Astrocyte of the cerebellum (primary cell): ENCODE data around the gene USP30.

Experiments
- DNase-seq: peaks from one replicate; pipeline ENCODE4 v3.0.0-alpha.2; 2011; ENCODE audit warnings: low read depth
- H3K4me3 ChIP-seq: 2 replicates; pipeline ENCODE4 v1.5.1; 2011; ENCODE audit warnings: mild to moderate bottlenecking, low read depth, low read length, moderate library complexity
- in situ Hi-C: cut with HindIII; loops from 2 replicates; pipeline ENCODE4 v1.10.0; 2017; ENCODE audit warnings: low sequenced_read_pairs
- TF ChIP-seq, protein P1 (sequence below): IDR thresholded peaks from 2 replicates; pipeline ENCODE4 v1.5.1; 2012; ENCODE audit warnings: low read length, low read depth, moderate library complexity, mild to moderate bottlenecking; ENCODE audit errors: missing control alignments

The USP30 gene, protein sequence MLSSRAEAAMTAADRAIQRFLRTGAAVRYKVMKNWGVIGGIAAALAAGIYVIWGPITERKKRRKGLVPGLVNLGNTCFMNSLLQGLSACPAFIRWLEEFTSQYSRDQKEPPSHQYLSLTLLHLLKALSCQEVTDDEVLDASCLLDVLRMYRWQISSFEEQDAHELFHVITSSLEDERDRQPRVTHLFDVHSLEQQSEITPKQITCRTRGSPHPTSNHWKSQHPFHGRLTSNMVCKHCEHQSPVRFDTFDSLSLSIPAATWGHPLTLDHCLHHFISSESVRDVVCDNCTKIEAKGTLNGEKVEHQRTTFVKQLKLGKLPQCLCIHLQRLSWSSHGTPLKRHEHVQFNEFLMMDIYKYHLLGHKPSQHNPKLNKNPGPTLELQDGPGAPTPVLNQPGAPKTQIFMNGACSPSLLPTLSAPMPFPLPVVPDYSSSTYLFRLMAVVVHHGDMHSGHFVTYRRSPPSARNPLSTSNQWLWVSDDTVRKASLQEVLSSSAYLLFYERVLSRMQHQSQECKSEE

DNA sequence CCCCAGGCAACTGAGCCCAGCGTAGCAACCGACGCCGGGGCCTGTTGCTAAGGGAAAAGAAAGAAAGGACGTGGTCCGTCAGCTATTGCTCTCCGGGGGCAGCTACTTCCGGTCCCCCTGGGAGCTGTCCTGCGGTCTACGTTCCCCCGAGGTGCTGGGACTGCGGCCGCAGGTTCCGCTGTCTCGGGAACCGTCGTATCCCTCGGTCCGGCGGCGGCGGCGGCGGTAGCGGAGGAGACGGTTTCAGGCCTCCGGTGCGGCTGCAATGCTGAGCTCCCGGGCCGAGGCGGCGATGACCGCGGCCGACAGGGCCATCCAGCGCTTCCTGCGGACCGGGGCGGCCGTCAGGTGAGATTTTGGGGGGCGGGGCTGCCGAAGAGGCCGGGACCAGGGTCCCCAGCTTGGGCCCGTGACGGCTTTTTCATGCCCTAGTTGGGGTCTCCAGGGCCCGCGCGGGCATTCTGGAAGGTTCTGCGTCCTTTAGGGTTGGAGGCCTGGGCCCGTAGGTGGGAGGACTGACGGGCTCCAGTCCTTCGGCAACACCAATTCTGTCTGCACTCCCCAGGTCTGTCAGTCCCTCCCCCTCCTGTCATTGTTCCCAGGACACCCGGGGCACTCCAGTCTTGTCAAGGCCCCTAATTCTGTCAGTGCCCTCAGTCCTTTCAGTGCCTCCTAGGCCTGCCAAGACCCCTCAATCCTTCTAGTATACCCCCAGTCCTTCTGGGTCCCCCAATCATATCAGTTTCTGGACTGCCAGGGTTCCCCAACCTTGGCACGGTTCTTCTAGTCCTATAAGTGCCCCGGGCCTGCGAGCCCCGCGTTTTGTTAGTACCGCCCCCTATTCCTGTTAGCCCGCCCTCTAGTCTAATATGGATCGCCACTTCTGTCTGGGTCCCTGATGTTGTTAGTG lies at the start of gene USP30:
Gene USP30 (plus strand): TSS at position 163 of the 910 bp plus-strand sequence. CDS start 103 bp downstream, at position 266.
- TF ChIP-seq, protein P1, sequence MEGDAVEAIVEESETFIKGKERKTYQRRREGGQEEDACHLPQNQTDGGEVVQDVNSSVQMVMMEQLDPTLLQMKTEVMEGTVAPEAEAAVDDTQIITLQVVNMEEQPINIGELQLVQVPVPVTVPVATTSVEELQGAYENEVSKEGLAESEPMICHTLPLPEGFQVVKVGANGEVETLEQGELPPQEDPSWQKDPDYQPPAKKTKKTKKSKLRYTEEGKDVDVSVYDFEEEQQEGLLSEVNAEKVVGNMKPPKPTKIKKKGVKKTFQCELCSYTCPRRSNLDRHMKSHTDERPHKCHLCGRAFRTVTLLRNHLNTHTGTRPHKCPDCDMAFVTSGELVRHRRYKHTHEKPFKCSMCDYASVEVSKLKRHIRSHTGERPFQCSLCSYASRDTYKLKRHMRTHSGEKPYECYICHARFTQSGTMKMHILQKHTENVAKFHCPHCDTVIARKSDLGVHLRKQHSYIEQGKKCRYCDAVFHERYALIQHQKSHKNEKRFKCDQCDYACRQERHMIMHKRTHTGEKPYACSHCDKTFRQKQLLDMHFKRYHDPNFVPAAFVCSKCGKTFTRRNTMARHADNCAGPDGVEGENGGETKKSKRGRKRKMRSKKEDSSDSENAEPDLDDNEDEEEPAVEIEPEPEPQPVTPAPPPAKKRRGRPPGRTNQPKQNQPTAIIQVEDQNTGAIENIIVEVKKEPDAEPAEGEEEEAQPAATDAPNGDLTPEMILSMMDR = no peak
- peak within 1 kb of the TSS; percentile 82 for H3K4me3 ChIP-seq
- in situ Hi-C loops = no loop called here
- peak; percentile 69 for DNase-seq

DNA sequence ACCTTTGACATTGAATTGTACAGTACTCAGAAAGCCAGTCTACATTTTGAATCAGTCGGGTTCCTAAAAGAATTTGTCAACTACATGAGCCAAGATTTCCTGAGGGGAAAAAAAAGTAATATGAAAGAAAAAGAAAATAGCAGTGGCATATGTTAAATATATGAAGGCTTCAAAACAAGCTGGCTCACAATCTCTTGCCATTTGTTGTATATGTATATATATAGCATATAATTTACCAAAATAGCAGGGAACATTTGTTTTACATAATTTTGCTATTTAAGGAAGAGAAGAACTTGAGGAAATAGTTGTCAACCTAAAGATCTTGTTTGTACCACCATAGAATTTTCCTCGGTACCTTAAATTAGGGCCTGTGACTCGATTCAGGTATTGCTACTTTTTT lies 48.4 kb upstream of the USP30 start:
- in situ Hi-C loops = no loop called here
- TF ChIP-seq, protein P1 = no peak
- H3K4me3 ChIP-seq = no peak overlapping the region
- DNase-seq = no peak

DNA sequence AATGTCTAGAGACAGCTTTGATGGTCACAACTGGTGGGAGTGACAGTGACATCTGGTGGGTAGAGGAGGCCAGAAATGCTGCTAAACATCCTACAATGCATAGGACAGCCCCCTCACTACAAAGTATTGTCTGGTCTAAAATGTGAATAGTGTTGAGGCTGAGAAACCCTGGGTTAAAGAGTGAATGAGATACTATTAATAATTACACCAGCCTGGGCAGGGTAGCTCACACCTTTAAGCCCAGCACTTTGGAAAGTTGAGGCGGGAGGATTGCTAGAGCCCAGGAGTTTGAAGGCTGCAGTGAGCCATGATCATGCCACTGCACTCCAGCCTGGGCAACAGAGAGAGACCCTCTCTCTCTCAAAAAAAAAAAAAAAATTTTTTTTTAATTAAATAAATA lies 42.6 kb upstream of the USP30 start:
- H3K4me3 ChIP-seq = no peak overlapping the region
- TF ChIP-seq, protein P1 = no peak
- in situ Hi-C loops = no loop called here
- no peak for DNase-seq

DNA sequence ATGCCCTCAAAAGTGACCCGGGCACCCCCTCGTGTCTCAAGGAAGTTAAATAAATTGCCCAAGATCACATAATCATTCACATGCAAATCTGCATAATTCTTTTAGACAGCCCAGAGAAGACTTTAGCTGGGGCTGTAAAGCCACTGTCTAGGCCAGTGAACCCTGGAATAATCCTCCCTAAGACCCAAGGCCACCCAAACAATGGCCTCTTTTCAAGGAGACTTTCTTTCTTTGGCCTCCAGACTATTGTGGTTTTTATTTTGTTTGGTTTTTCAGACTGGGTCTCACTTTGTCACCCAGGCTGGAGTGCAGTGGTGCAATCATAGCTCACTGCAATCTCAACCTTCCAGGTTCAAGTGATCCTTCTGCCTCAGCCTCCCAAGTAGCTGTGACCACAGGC lies 42.1 kb upstream of the USP30 start:
- DNase-seq = no peak
- TF ChIP-seq, protein P1 = no peak
- in situ Hi-C loops = no loop called here

DNA sequence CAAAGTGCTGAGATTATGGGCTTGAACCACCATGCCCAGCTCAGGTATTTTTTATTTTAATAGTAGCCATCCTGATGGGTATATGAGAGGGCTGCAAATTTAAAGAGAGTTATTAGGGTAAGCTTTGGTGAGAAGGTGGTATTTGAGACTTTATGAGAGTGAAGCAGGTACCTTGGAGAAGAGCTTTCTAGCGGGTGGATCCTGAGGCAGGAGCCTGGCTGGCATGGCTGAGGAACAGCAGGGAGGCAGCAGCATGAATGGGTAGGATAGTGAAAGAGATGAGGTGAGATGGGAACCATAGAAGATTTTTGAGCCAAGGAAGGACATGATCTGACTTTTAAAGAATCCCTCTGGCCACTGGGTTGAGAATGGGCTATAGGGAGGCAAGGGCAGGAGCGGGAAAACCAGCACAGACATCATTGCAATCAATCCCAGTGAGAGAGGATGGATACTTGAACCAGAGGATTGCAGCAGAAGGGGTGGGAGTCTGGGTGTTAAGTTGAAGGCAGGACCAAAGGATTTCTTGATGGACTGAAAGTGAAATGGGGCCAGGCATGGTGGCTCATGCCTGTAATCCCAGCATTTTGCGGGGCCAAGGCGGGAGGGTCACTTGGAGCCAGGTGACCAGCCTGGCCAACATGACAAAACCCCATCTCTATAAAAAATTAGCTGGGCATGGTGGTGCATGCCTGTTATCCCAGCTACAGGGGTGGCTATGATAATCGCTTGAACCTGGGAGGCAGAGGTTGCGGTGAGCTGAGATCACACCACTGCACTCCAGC lies 37.2 kb upstream of the USP30 start:
- TF ChIP-seq, protein P1 = no peak
- in situ Hi-C loops = no loop called here
- no peak overlapping the region for H3K4me3 ChIP-seq
- DNase-seq = no peak

More for the DNA sequence above, 42.1 kb upstream of the USP30 start:
- H3K4me3 ChIP-seq = no peak overlapping the region

DNA sequence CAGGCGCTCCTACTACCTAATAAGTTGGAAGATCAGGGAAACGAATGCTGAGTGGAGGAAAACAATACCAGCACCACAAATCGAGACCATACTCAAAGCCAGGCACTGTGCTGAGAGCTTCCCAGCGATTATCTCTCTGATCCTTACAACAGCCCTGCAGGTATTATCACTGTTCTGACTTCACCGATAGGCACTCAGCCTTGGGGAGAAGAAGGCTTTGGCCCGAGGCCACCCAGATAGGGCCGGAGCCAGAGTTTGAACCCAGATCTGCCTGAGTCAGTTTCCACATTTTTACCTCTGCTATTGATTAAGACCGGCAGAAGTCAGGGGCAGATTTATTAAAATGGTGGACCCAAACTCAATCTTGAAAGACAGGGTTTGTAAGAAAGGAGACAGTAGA lies 36.4 kb upstream of the USP30 start:
- DNase-seq = no peak
- H3K4me3 ChIP-seq = no peak overlapping the region
- TF ChIP-seq, protein P1 = no peak
- in situ Hi-C loops = no loop called here
